Measurements from ENCODE around the gene DUSP14. TPM values are rescaled to one million over a fixed set of nuclear protein-coding genes. Genes with fewer than 3 reads are reported as not detected.
A peak's percentile ranks its signal among the peaks of the same experiment; 100 is the strongest.

DUSP14 gene
- total RNA-seq, 2 donors from 2014 or later: 2.2 to 3.0 TPM

- peak; percentile 25 for DNase-seq
- H3K9ac ChIP-seq (ENCODE audit: low read depth in 2 of 2, low read length in 2 of 2): no peak overlapping the region
- no peak overlapping the region for H3K4me3 ChIP-seq
- intact Hi-C loops (cut with DNase I): no loop called here
- H3K4me1 ChIP-seq: no peaks in the 10 kb centered on the region
- no peaks in the 10 kb centered on the region for H3K27me3 ChIP-seq
- H3K9me3 ChIP-seq: no peaks in the 10 kb centered on the region
- H3K36me3 ChIP-seq: no peaks in the 10 kb centered on the region
- peak; percentile 55 for TF ChIP-seq CTCF (IDR thresholded peaks at IDR 0.05)
- H3K27ac ChIP-seq: no peak overlapping the region
These were observed 37.7 kb downstream of the DUSP14 start for GRCh38 chr17:37527249-37527851.

GRCh38 chr17:37530420-37530819, 40.7 kb downstream of the DUSP14 start:
- no peak overlapping the region for H3K9ac ChIP-seq (ENCODE audit: low read depth in 2 of 2, low read length in 2 of 2)
- no peak overlapping the region for H3K27ac ChIP-seq
- TF ChIP-seq CTCF (IDR thresholded peaks at IDR 0.05): no peak
- H3K27me3 ChIP-seq: no peaks in the 10 kb centered on the region
- DNase-seq: no peak
- intact Hi-C loops (cut with DNase I): no loop called here
- no peaks in the 10 kb centered on the region for H3K9me3 ChIP-seq
- H3K4me3 ChIP-seq: no peak overlapping the region
- peaks cover 3% of the 10 kb centered on the region for H3K36me3 ChIP-seq
- no peaks in the 10 kb centered on the region for H3K4me1 ChIP-seq

- Histone ChIP-seq H3K27ac (no peak overlapping the region), H3K9ac (ENCODE audit: low read depth in 2 of 2, low read length in 2 of 2) (no peak overlapping the region), H3K27me3 (no peaks in the 10 kb centered on the region), H3K9me3 (no peaks in the 10 kb centered on the region), H3K4me3 (no peak overlapping the region), H3K4me1 (no peaks in the 10 kb centered on the region), H3K36me3 (peaks cover 4% of the 10 kb centered on the region)
- no peak for DNase-seq
- TF ChIP-seq CTCF (IDR thresholded peaks at IDR 0.05): no peak
- intact Hi-C loops (cut with DNase I): no loop called here
These were observed 43.1 kb downstream of the DUSP14 start for GRCh38 chr17:37532756-37533155.

GRCh38 chr17:37535906-37536305, 46.2 kb downstream of the DUSP14 start:
- Histone ChIP-seq H3K9ac (ENCODE audit: low read depth in 2 of 2, low read length in 2 of 2) (no peak overlapping the region), H3K27ac (no peak overlapping the region), H3K9me3 (no peaks in the 10 kb centered on the region), H3K4me1 (no peaks in the 10 kb centered on the region), H3K27me3 (no peaks in the 10 kb centered on the region), H3K4me3 (no peak overlapping the region), H3K36me3 (peaks cover 19% of the 10 kb centered on the region)
- no peak for DNase-seq
- no peak for TF ChIP-seq CTCF (IDR thresholded peaks at IDR 0.05)
- intact Hi-C loops (cut with DNase I): no loop called here

- no peak for TF ChIP-seq CTCF (IDR thresholded peaks at IDR 0.05)
- Histone ChIP-seq H3K9ac (ENCODE audit: low read depth in 2 of 2, low read length in 2 of 2) (no peak overlapping the region), H3K4me1 (no peaks in the 10 kb centered on the region), H3K4me3 (no peak overlapping the region), H3K27me3 (no peaks in the 10 kb centered on the region), H3K36me3 (peaks cover 32% of the 10 kb centered on the region), H3K27ac (no peak overlapping the region), H3K9me3 (no peaks in the 10 kb centered on the region)
- intact Hi-C loops (cut with DNase I): no loop called here
- DNase-seq: no peak
These were observed 49.4 kb downstream of the DUSP14 start for GRCh38 chr17:37538981-37539659.

Data from colonic mucosa (tissue), 4 donors.